Measurements from ENCODE around the gene EIF5. TPM values are rescaled to one million over a fixed set of nuclear protein-coding genes. Genes with fewer than 3 reads are reported as not detected.
A peak's percentile ranks its signal among the peaks of the same experiment; 100 is the strongest.

The EIF5 gene
- total and polyA plus RNA-seq, 12 donors = 35.7 to 555 (median 236) TPM

GRCh38 chr14:103334644-103335622 lies 896 bp downstream of the EIF5 start:
- Histone ChIP-seq H3K9me3 (replicated peaks in 1 of 3) (no peaks in the 10 kb centered on the region), H3K4me3 (peak overlapping the region; percentile 72 to 98 (median 92)), H3K36me3 (replicated peaks in 1 of 2) (peaks cover 0 to 49% of the 10 kb centered on the region in 2 donors), H3K27me3 (no peaks in the 10 kb centered on the region), H3K27ac (peak overlapping the region; percentile 98 to 100 (median 99)), H3K4me1 (replicated peaks in 1 of 2) (peaks cover 16 to 31% of the 10 kb centered on the region in 2 donors)
- 0 to 1% (median 0%) methylated on average over 22 to 97 of the region's 97 CpGs for WGBS, 4 donors
- TF ChIP-seq POLR2A (IDR thresholded peaks at IDR 0.05) (peak; percentile 20 to 47), CTCF (IDR thresholded peaks at IDR 0.05) (no peak)
- DNase-seq = peak; percentile 77 to 87 (median 79)
- intact Hi-C loops (cut with DNase I) = loop anchor here in 1 of 2 donors (10.0 kb wide), 1 partner anchor 160 kb away; no protein-coding TSS in a partner anchor

- peak overlapping the region in 1 of 4 donors; percentile 98 for H3K4me3 ChIP-seq
- no peak overlapping the region for H3K27ac ChIP-seq
- 93 to 96% (median 94%) methylated on average over 14 of the region's 14 CpGs for WGBS, 4 donors
- no peak for DNase-seq
- H3K9me3 ChIP-seq (replicated peaks in 1 of 3) = no peaks in the 10 kb centered on the region
- TF ChIP-seq POLR2A (IDR thresholded peaks at IDR 0.05) = no peak
- no peak for TF ChIP-seq CTCF (IDR thresholded peaks at IDR 0.05)
- H3K27me3 ChIP-seq = no peaks in the 10 kb centered on the region
- intact Hi-C loops (cut with DNase I) = loop anchor here in 1 of 2 donors (10.0 kb wide), 1 partner anchor 159 kb away; no protein-coding TSS in a partner anchor
- H3K4me1 ChIP-seq (replicated peaks in 1 of 2) = peaks cover 16 to 33% of the 10 kb centered on the region in 2 donors
- peaks cover 0 to 62% of the 10 kb centered on the region in 2 donors for H3K36me3 ChIP-seq (replicated peaks in 1 of 2)
Observed at GRCh38 chr14:103336191-103336590, 2.2 kb downstream of the EIF5 start.

GRCh38 chr14:103337794-103338193 lies 3.8 kb downstream of the EIF5 start:
- no peak overlapping the region for H3K27ac ChIP-seq
- no peak for TF ChIP-seq POLR2A (IDR thresholded peaks at IDR 0.05)
- no peak for TF ChIP-seq CTCF (IDR thresholded peaks at IDR 0.05)
- peaks cover 20 to 44% of the 10 kb centered on the region in 2 donors for H3K4me1 ChIP-seq (replicated peaks in 1 of 2)
- peaks cover 0 to 78% of the 10 kb centered on the region in 2 donors for H3K36me3 ChIP-seq (replicated peaks in 1 of 2)
- 77 to 88% (median 82%) methylated on average over 3 of the region's 3 CpGs for WGBS, 4 donors
- intact Hi-C loops (cut with DNase I) = loop anchor here in 1 of 2 donors (10.0 kb wide), 1 partner anchor 157 kb away; no protein-coding TSS in a partner anchor
- H3K27me3 ChIP-seq = no peaks in the 10 kb centered on the region
- no peaks in the 10 kb centered on the region for H3K9me3 ChIP-seq (replicated peaks in 1 of 3)
- no peak for DNase-seq
- H3K4me3 ChIP-seq = no peak overlapping the region

- intact Hi-C loops (cut with DNase I) = loop anchor here in 1 of 2 donors (10.0 kb wide), 1 partner anchor 155 kb away; no protein-coding TSS in a partner anchor
- no peak for TF ChIP-seq POLR2A (IDR thresholded peaks at IDR 0.05)
- no peak for TF ChIP-seq CTCF (IDR thresholded peaks at IDR 0.05)
- peaks cover 15 to 43% of the 10 kb centered on the region in 2 donors for H3K4me1 ChIP-seq (replicated peaks in 1 of 2)
- peaks cover 0 to 95% of the 10 kb centered on the region in 2 donors for H3K36me3 ChIP-seq (replicated peaks in 1 of 2)
- no peak overlapping the region for H3K4me3 ChIP-seq
- H3K27ac ChIP-seq = no peak overlapping the region
- no peak for DNase-seq
- 79 to 90% (median 85%) methylated on average over 6 of the region's 6 CpGs for WGBS, 4 donors
- H3K9me3 ChIP-seq (replicated peaks in 1 of 3) = no peaks in the 10 kb centered on the region
- no peaks in the 10 kb centered on the region for H3K27me3 ChIP-seq
Observed at GRCh38 chr14:103339561-103339960, 5.5 kb downstream of the EIF5 start.
